Chondrocyte (in vitro differentiated cells): ENCODE measurements around the gene PADI4. TPM values are rescaled to one million over a fixed set of nuclear protein-coding genes. Genes with fewer than 3 reads are reported as not detected.

Experiments
- DNase-seq: peaks from one replicate; pipeline ENCODE4 v3.0.0; 2021; ENCODE audit warnings: mixed read lengths, low spot score
- H3K27ac Mint-ChIP-seq: one replicate; pipeline ENCODE4 v1.8.0; 2021; ENCODE audit warnings: mild to moderate bottlenecking, moderate library complexity, mixed read lengths; ENCODE audit not compliant: unreplicated experiment
- H3K27me3 Mint-ChIP-seq: 2 replicates; pipeline ENCODE4 v1.8.0; 2021; ENCODE audit warnings: low read depth, mixed read lengths
- H3K36me3 Mint-ChIP-seq: 2 replicates; pipeline ENCODE4 v1.8.0; 2021; ENCODE audit warnings: low read depth, mixed read lengths
- H3K4me1 Mint-ChIP-seq: 2 replicates; pipeline ENCODE4 v1.8.0; 2021; ENCODE audit warnings: low read depth, mild to moderate bottlenecking, mixed read lengths
- H3K4me3 Mint-ChIP-seq: one replicate; pipeline ENCODE4 v1.8.0; 2021; ENCODE audit warnings: mild to moderate bottlenecking, moderate library complexity, mixed read lengths; ENCODE audit not compliant: unreplicated experiment
- H3K9me3 Mint-ChIP-seq: 2 replicates; pipeline ENCODE4 v1.8.0; 2021; ENCODE audit warnings: low read depth, mixed read lengths
- total RNA-seq: library from RNA; stranded (reverse); gene quantifications from 3 replicates; pipeline ENCODE4 v1.2.1, GENCODE V29; 2021
- TF ChIP-seq, protein P1 (sequence below): fragments of 200-600 bp; sonication (generic); IDR thresholded peaks from 2 replicates; pipeline ENCODE4 v1.5.0; 2021; ENCODE audit warnings: antibody characterized with exemption, mild to moderate bottlenecking, moderate library complexity

The PADI4 gene
- total RNA-seq, 1 donor from 2014 or later: not detected

GRCh38 chr1:17361687-17362086, 53.7 kb downstream of the PADI4 start:
- peaks cover 8% of the 10 kb centered on the region for H3K9me3 Mint-ChIP-seq
- H3K27ac Mint-ChIP-seq: no peak overlapping the region
- TF ChIP-seq, protein P1, sequence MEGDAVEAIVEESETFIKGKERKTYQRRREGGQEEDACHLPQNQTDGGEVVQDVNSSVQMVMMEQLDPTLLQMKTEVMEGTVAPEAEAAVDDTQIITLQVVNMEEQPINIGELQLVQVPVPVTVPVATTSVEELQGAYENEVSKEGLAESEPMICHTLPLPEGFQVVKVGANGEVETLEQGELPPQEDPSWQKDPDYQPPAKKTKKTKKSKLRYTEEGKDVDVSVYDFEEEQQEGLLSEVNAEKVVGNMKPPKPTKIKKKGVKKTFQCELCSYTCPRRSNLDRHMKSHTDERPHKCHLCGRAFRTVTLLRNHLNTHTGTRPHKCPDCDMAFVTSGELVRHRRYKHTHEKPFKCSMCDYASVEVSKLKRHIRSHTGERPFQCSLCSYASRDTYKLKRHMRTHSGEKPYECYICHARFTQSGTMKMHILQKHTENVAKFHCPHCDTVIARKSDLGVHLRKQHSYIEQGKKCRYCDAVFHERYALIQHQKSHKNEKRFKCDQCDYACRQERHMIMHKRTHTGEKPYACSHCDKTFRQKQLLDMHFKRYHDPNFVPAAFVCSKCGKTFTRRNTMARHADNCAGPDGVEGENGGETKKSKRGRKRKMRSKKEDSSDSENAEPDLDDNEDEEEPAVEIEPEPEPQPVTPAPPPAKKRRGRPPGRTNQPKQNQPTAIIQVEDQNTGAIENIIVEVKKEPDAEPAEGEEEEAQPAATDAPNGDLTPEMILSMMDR: no peak
- peaks cover 11% of the 10 kb centered on the region for H3K27me3 Mint-ChIP-seq
- H3K4me1 Mint-ChIP-seq: no peaks in the 10 kb centered on the region
- no peaks in the 10 kb centered on the region for H3K36me3 Mint-ChIP-seq
- DNase-seq: no peak
- H3K4me3 Mint-ChIP-seq: no peak overlapping the region

DNA sequence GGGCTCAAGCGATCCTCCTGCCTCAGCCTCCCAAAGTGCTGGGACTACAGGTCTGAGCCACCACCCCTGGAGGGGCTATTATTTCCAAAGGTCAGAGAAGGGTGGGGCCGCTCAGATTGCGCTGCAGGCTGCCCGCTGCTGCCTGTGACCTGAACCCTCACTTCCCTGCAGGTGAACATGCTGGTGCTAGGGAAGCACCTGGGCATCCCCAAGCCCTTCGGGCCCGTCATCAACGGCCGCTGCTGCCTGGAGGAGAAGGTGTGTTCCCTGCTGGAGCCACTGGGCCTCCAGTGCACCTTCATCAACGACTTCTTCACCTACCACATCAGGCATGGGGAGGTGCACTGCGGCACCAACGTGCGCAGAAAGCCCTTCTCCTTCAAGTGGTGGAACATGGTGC, 55.4 kb downstream of the PADI4 start:
- H3K4me1 Mint-ChIP-seq: no peaks in the 10 kb centered on the region
- no peak overlapping the region for H3K27ac Mint-ChIP-seq
- H3K9me3 Mint-ChIP-seq: peaks cover 8% of the 10 kb centered on the region
- no peak overlapping the region for H3K4me3 Mint-ChIP-seq
- no peaks in the 10 kb centered on the region for H3K36me3 Mint-ChIP-seq
- H3K27me3 Mint-ChIP-seq: peaks cover 15% of the 10 kb centered on the region
- TF ChIP-seq, protein P1: no peak
- no peak for DNase-seq

GRCh38 chr1:17363771-17364170, 55.8 kb downstream of the PADI4 start:
- Mint-ChIP-seq H3K4me1 (no peaks in the 10 kb centered on the region), H3K27ac (no peak overlapping the region), H3K27me3 (peaks cover 15% of the 10 kb centered on the region), H3K4me3 (no peak overlapping the region), H3K9me3 (peaks cover 8% of the 10 kb centered on the region), H3K36me3 (no peaks in the 10 kb centered on the region)
- no peak for DNase-seq
- TF ChIP-seq, protein P1: no peak

GRCh38 chr1:17365293-17365692, 57.3 kb downstream of the PADI4 start:
- TF ChIP-seq, protein P1: no peak
- no peak overlapping the region for H3K27ac Mint-ChIP-seq
- H3K4me3 Mint-ChIP-seq: no peak overlapping the region
- H3K9me3 Mint-ChIP-seq: peaks cover 8% of the 10 kb centered on the region
- H3K27me3 Mint-ChIP-seq: peaks cover 15% of the 10 kb centered on the region
- peaks cover 8% of the 10 kb centered on the region for H3K4me1 Mint-ChIP-seq
- H3K36me3 Mint-ChIP-seq: no peaks in the 10 kb centered on the region
- DNase-seq: no peak

DNA sequence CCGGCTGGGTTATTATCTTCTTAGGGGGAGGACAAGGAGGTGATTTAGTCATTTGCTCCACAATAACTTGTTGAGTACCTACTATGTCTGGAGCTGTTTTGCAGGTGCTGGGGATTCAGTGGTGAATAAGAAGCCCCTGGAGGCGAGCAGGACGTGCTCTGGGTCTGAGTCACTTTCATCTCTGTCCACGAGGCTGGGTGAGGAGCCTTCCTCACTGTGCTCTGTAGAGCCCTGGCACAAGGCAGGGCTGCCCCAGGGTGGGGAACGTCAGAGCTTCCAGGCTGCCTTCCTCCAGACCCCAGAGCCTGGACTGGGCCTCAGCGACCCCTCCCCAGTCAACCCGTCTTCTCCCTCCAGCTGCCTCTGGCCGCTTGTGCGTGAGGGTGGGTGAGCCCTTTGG, 61.5 kb downstream of the PADI4 start:
- H3K9me3 Mint-ChIP-seq: peaks cover 1% of the 10 kb centered on the region
- H3K4me1 Mint-ChIP-seq: peaks cover 8% of the 10 kb centered on the region
- H3K4me3 Mint-ChIP-seq: no peak overlapping the region
- peaks cover 10% of the 10 kb centered on the region for H3K27me3 Mint-ChIP-seq
- H3K27ac Mint-ChIP-seq: no peak overlapping the region
- DNase-seq: no peak
- TF ChIP-seq, protein P1: no peak
- no peaks in the 10 kb centered on the region for H3K36me3 Mint-ChIP-seq
